ENCODE results near the gene FGFR4. TPM values are rescaled to one million over a fixed set of nuclear protein-coding genes. Genes with fewer than 3 reads are reported as not detected.

FGFR4 gene
- total RNA-seq, 1 donor from 2014 or later = 12.0 TPM

DNA sequence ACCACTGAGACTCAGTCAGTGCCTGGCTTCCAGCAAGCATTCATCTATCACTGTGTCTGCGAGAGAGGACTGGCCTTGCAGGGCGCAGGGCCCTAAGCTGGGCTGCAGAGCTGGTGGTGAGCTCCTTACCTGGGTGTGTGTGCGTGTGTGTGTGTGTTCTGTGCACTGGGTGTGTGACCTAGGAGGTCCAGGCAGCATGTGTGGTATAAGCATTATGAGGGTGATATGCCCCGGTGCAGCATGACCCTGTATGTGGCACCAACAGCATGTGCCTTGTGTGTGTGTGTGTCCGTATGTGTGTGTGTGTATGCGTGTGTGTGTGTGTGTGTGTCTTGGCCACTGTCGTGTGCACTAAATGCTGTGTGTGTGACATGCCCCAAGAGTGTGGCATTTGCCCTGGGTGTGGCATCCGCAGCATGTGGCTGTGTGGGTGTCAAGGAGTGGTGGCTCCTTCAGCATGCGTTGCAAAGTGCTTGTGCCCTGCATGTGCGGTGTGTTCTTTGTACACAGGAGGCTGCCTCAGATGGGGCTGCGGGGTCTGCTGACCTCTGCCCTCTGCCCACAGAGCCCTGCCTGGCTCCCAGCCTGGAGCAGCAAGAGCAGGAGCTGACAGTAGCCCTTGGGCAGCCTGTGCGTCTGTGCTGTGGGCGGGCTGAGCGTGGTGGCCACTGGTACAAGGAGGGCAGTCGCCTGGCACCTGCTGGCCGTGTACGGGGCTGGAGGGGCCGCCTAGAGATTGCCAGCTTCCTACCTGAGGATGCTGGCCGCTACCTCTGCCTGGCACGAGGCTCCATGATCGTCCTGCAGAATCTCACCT is 3.3 kb downstream of the FGFR4 start:
- no peaks in the 10 kb centered on the region for H3K36me3 ChIP-seq
- no peak for TF ChIP-seq POLR2AphosphoS5 (IDR thresholded peaks at IDR 0.05; ENCODE audit: insufficient read depth in 1 of 2, low read depth in 1 of 2)
- TF ChIP-seq, protein P1, sequence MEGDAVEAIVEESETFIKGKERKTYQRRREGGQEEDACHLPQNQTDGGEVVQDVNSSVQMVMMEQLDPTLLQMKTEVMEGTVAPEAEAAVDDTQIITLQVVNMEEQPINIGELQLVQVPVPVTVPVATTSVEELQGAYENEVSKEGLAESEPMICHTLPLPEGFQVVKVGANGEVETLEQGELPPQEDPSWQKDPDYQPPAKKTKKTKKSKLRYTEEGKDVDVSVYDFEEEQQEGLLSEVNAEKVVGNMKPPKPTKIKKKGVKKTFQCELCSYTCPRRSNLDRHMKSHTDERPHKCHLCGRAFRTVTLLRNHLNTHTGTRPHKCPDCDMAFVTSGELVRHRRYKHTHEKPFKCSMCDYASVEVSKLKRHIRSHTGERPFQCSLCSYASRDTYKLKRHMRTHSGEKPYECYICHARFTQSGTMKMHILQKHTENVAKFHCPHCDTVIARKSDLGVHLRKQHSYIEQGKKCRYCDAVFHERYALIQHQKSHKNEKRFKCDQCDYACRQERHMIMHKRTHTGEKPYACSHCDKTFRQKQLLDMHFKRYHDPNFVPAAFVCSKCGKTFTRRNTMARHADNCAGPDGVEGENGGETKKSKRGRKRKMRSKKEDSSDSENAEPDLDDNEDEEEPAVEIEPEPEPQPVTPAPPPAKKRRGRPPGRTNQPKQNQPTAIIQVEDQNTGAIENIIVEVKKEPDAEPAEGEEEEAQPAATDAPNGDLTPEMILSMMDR (IDR thresholded peaks at IDR 0.05) = no peak
- no peak for TF ChIP-seq POLR2A (IDR thresholded peaks at IDR 0.05)
- peaks cover 51% of the 10 kb centered on the region for H3K4me1 ChIP-seq
- no peaks in the 10 kb centered on the region for H3K27me3 ChIP-seq
- no peak for DNase-seq (ENCODE audit: extremely low spot score in 2 of 2)
- no peaks in the 10 kb centered on the region for H3K9me3 ChIP-seq
- H3K27ac ChIP-seq = peak overlapping the region; percentile 33
- no peak overlapping the region for H3K4me3 ChIP-seq
- intact Hi-C loops (cut with DNase I) = no loop called here

DNA sequence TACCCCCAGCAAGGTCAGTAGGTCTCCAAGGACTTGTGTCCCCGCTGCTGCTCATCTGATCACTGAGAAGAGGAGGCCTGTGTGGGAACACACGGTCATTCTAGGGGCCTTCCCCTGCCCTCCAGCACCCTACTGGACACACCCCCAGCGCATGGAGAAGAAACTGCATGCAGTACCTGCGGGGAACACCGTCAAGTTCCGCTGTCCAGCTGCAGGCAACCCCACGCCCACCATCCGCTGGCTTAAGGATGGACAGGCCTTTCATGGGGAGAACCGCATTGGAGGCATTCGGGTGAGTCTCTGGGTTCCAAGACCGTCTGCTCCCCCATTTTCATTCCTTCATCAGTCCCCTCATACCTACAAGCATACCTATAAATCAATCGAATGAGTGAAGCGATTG is 4.1 kb downstream of the FGFR4 start:
- Histone ChIP-seq H3K36me3 (no peaks in the 10 kb centered on the region), H3K4me3 (no peak overlapping the region), H3K27me3 (no peaks in the 10 kb centered on the region), H3K27ac (no peak overlapping the region), H3K4me1 (peaks cover 57% of the 10 kb centered on the region), H3K9me3 (no peaks in the 10 kb centered on the region)
- DNase-seq (ENCODE audit: extremely low spot score in 2 of 2) = no peak
- intact Hi-C loops (cut with DNase I) = no loop called here
- no peak for TF ChIP-seq POLR2A (IDR thresholded peaks at IDR 0.05)
- no peak for TF ChIP-seq POLR2AphosphoS5 (IDR thresholded peaks at IDR 0.05; ENCODE audit: insufficient read depth in 1 of 2, low read depth in 1 of 2)
- TF ChIP-seq, protein P1 (IDR thresholded peaks at IDR 0.05) = no peak

DNA sequence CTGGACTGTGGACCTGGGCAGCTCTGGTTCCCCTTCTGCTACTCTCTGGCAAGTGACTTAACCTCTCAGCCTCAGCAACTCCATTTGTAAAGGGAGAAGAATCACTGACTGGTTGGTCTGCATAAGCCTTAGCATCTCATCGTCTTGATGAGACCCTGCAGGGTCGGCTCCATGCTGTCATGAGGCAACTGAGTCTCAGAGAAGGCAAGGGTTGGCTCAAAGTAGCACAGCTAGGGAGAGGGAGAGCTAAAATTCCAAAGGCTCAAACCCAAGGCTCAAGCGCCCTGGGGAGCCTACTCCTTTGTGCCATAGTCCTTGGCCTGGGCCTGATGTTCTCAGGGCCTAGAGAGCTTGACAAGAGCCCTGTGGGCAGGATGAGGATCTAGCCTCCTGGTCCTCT is 4.5 kb downstream of the FGFR4 start:
- peaks cover 54% of the 10 kb centered on the region for H3K4me1 ChIP-seq
- H3K4me3 ChIP-seq = no peak overlapping the region
- H3K9me3 ChIP-seq = no peaks in the 10 kb centered on the region
- no peak overlapping the region for H3K27ac ChIP-seq
- no peaks in the 10 kb centered on the region for H3K27me3 ChIP-seq
- intact Hi-C loops (cut with DNase I) = no loop called here
- H3K36me3 ChIP-seq = no peaks in the 10 kb centered on the region
- no peak for DNase-seq (ENCODE audit: extremely low spot score in 2 of 2)
- TF ChIP-seq POLR2AphosphoS5 (IDR thresholded peaks at IDR 0.05; ENCODE audit: insufficient read depth in 1 of 2, low read depth in 1 of 2) = no peak
- TF ChIP-seq, protein P1 (IDR thresholded peaks at IDR 0.05) = no peak
- no peak for TF ChIP-seq POLR2A (IDR thresholded peaks at IDR 0.05)

DNA sequence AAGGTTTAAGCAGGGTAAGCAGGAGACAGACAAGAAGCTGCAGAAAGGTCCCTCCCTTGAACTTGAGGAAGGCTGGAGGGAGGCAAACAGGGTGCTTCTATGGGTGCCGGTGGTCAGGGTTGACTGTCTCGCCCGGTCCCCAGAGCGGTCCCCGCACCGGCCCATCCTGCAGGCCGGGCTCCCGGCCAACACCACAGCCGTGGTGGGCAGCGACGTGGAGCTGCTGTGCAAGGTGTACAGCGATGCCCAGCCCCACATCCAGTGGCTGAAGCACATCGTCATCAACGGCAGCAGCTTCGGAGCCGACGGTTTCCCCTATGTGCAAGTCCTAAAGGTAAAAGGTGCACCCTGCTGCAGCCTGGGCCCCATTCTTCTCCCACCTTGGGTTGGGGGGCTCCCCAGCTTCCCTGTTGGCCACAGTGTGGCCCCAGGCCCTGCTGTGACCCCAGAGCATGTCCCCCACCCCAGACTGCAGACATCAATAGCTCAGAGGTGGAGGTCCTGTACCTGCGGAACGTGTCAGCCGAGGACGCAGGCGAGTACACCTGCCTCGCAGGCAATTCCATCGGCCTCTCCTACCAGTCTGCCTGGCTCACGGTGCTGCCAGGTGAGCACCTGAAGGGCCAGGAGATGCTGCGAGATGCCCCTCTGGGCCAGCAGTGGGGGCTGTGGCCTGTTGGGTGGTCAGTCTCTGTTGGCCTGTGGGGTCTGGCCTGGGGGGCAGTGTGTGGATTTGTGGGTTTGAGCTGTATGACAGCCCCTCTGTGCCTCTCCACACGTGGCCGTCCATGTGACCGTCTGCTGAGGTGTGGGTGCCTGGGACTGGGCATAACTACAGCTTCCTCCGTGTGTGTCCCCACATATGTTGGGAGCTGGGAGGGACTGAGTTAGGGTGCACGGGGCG is 5.7 kb downstream of the FGFR4 start:
- Histone ChIP-seq H3K9me3 (no peaks in the 10 kb centered on the region), H3K4me1 (peaks cover 45% of the 10 kb centered on the region), H3K4me3 (no peak overlapping the region), H3K27ac (no peak overlapping the region), H3K27me3 (no peaks in the 10 kb centered on the region), H3K36me3 (no peaks in the 10 kb centered on the region)
- TF ChIP-seq POLR2AphosphoS5 (IDR thresholded peaks at IDR 0.05; ENCODE audit: insufficient read depth in 1 of 2, low read depth in 1 of 2) = no peak
- TF ChIP-seq, protein P1 (IDR thresholded peaks at IDR 0.05) = no peak
- TF ChIP-seq POLR2A (IDR thresholded peaks at IDR 0.05) = no peak
- intact Hi-C loops (cut with DNase I) = no loop called here
- no peak for DNase-seq (ENCODE audit: extremely low spot score in 2 of 2)
